UCSD-AML1 (cell line): ENCODE results near the gene GLIS1.

Source experiments
- DNase-seq: peaks from one replicate; lab custom pipeline; 2025; ENCODE audit not compliant: unreplicated experiment; lab: John Stamatoyannopoulos, UW

Gene GLIS1

DNA sequence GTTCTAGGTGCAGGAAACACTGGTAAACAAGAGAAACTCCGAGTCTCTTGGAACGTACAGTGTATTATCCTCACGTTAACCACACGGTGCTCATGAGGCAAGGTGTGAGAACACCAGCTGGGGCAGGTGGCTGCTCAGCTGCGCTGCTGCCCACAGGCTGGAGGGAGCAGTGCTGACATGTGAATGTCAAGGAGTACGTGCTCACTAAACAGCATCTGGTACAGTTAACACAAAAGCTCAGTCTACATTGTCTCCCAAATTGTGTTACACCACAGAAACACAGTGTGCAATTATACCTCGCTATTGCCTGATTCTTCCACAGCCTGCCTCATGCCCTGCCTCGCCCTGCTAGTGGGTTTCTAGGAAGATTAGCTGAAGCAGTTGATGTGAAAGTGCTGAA lies 138.4 kb downstream of the GLIS1 start:
- DNase-seq, result no peak

DNA sequence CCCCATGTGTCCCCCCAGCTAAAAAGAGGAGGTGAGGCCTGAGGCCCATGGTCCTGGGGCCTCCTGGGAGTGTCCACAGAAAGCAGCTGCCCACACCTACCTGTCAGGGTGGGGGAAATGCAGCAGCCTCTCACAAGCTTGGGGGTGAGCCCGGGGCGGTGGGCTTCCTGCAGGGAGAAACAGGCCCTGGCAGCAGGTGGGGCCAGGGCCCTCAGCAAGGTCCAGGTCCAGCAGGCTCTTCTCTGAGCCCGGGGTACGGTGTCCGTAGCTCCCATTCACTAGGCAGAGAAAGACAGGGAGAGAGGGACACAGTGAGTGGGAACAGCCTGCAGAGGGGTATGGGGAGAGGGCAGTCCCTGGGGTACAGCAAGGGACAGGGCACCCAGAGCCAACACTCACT lies 139.0 kb downstream of the GLIS1 start:
- DNase-seq, result no peak

DNA sequence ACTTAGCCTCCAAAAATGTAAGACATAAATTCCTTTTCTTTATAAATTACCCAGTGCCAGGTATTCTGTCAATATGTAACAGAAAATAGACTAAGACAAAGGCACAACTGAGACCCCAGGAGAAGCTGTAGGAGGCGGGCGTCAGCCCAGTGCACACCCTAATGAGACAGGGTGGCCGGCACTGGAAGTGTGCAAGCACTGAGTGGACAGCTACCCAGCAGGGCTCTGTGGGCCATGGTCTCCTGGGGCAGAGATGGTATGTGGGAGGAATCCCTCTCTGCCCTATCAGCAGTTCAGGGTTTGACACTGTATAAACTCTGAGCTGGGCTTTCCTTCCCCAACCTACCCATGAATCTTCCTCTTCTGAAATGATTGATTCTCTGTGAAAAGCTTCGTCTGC lies 139.5 kb downstream of the GLIS1 start:
- DNase-seq, result no peak

DNA sequence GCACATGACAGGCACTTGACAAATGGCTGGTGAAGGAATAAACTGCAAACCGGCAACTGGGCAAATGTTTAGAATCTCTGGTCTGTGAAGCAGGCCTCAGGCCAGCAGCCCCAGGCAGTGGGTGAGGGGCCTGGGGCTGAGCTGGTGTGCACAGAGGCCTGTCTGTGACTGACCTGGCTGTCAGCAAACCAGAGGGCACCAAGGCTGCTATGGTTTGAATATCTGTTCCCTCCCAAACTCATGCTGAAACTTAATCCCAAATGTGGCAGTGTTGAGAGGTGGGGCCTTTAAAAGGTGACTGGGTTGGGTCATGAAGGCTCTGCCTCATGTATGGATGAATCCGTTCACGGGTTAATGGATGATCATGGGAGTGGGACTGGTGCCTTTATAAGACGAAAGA lies 140.0 kb downstream of the GLIS1 start:
- no peak for DNase-seq

DNA sequence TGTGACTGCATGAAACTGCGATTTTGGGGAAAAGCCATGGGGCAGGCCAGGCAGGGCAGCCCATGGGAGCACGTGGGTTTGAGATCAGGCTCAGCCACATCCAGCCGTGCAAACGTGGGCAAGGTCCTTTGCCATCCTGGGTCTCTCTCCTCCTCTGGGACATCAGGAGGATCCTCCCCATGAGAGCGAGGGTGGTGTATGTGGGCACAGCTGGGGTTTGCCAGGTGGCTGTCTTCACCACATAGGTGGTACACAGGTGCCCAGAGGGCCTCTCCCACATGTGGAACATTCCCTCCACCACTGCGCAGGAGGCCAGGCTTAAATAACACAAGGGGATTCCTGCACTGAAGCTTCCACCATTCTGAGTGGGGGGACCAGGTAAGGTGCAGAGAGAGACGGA lies 143.1 kb downstream of the GLIS1 start:
- DNase-seq, result no peak

DNA sequence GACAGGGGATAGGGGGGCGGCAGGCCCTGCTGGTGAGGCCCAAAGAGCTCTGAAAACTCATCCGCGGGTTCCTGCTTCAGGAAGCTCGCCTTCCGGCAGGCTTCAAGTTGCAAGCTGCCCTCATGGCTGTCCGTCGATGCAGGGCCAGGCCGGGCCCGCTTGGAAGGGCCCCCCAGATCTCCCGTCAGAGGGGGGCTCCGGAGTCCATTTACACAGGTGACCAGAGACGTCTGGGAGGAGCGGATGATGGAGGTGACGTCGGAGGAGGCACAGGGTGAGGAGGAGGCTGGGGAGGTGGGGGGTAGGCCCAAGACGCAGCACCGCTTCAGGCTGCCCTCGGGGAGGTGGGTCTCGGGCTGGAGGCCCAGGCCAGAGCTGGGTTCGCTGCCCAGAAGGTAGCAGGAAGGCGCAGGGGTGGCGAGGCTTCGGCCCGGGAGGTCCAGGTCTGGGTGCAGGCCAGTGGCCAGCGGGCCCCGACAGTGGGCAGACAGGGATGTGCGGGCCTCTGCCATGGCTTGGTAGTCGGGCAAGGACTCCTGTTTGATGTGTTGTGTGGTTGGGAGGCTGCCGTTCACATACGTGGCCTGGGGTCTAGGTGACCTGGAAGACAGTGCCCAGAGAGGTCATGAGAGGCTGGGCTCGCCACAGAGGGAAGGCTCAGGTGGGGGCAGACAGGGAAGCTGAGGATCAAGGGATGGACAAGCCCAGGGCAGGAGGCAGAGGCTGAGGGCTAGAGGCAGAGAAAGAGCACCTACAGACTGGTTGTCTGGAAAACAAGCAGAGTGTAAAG lies 144.4 kb downstream of the GLIS1 start:
- no peak for DNase-seq

DNA sequence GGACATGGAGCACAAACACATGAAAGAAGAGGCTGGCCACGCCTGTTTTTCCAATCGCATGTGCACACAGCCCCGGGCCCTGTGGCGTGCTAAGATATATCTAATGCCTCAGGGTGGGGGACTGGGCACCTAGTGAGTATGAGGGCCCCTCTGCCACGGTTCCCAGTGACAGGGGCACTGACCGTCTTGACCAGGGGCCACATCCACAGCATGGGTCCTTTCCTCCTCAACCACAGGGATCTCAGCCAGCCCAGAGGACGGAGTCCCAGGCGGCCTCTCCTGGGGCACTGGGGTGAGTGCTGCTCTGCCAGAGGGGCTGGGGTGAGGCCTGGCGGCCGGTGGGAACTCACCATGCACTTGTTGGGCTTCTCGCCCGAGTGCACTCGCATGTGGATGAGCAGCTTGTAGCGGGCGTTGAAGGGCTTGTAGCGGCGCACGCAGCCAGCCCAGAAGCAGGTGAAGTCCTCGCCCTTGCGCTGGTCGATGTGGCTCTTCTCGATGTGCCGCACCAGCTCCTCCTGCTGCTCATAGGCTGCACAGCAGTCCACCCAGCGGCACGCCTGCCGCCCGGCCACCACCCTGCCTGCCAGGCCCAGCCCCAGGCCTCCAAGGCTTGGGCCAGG lies 145.1 kb downstream of the GLIS1 start:
- DNase-seq, result no peak

DNA sequence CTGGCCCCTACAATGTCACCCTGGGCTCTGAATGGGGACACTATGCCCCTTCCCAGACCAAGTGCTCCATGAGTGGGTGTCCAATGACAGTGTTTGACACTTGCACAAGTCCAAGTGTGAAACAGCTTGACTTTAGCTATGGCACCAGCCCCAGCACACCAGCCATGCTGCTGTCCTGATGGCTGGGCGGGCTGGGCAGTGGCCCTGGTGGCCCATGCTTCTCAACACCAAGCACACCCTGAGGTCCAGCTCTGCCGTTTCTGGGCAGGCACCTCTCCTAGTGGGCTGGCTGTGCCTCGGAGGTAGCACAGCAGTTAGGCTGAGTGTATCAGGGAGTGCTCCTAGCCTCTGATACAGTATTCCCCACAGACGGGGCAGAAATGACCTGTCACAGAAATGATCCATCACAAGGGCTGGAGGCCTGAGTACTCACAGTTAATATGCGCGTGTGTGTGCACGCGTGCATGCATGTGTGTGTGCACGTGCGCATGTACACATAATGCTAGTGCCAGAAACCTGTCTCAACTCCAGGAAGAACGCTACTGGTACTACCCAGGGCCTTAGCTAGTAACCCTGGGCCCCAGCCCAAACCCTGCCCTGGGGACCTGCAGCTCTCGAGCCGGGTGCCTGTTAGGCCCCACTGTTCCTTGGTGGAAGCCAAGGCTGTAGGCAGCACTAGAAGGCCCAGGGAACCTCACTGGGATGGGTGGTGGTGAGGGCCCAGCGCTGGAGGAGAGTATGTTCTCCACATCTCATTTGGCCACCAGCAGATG lies 145.8 kb downstream of the GLIS1 start:
- DNase-seq, result no peak

DNA sequence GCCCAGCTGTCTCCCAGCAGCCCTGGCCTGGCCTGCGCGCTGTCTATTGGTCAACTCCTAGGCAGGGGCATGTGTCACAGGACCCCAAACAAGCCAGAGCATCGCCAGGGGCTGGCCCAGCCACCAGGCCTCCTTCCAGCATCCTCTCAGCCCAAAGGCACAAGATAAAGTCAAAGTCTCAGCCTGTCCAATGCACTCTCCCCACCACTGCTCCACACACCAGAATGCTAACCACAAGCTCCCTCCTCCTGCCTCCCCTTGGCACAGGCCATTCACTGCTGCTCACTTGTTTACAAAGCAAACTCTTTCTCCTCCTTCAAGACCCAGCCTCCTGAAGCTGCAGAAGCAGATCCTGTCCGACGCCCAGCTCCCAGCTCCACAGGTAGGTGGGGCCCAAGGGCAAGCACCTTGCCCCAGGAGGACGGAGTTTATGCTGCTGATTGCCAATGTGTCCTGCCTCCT lies 146.4 kb downstream of the GLIS1 start:
- DNase-seq, result no peak

DNA sequence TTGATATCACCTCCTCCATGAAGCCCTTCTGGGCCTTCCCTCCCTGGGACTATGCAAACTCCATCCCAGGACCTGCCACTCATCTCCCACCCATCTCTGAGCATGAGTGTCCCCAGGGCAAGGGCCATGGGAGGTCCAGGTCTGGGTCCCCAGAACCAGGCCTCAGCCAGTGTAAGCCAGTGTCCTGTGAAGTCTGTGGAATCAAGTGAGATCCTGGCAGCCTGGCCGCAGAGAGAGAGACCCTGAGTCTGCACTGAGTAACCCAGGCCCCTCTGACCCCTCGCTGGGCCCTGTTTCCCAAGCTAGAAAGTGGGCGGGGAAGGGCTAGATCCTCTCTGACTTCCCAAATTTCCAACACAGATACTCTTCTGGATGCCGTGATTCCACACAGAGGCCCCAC lies 147.0 kb downstream of the GLIS1 start:
- no peak for DNase-seq

DNA sequence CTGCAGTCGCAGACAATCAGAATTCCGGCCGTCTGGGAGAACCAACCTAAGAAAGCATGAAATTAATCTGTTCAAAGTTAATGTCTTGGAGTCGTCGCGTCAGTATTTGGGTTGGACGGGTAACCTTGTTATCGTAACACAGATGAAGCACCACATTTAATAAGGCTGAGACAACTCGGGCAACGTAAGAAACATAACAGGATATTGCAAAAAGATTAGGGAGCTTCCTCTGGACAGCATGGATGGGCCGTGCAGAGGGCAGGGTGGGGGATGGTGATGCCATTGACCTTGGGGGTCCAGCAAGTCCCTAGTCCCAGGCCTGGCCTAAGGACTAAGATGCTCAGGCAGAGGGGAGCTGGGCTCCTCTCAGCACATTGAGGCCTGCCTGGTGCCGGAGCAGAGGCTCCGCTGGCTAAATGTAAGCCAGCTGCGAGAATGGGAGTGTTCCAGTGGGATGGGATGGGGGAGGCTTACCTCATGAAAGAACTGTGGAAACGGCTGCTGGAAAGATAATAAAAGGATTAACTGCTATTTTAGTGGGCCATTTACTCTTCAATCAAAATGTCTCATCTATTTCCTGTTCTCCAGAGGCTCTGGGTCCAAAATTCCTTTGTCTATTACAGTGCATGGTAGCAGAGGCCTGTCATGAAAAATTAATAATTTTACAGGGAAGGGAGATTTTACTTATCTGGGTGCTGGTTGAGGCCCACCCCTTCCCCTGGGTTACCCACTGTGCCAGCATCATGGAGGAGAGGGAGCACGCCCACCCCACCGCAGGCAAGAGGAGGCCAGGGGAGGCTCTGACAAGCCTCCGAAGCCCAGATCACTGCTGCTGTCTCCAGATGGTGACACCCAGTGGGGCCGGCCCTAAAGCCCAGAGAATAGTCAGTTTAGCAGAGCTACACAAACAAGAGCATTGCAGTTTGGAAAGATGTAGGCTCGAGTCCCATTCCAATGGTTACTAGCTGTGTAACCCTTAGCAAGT lies 148.1 kb downstream of the GLIS1 start:
- no peak for DNase-seq

DNA sequence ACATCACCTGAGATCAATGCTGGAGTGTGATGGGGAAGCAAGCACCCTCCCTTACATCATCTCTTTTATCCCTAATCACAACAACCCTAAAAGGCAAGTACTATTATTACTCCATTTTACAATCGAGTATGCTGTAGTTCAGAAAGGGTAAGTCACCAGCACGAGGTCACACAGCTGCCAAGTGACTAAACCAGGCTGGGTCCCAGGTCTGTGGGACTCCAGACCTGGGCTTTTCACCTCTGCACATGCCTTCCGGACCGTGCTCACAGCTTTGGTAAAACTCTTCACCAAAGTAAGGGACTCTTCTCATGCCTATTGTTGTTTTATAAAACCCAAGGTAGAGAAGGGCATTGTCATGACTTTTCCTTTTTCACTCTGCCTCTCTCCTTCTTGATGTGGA lies 148.9 kb downstream of the GLIS1 start:
- no peak for DNase-seq

DNA sequence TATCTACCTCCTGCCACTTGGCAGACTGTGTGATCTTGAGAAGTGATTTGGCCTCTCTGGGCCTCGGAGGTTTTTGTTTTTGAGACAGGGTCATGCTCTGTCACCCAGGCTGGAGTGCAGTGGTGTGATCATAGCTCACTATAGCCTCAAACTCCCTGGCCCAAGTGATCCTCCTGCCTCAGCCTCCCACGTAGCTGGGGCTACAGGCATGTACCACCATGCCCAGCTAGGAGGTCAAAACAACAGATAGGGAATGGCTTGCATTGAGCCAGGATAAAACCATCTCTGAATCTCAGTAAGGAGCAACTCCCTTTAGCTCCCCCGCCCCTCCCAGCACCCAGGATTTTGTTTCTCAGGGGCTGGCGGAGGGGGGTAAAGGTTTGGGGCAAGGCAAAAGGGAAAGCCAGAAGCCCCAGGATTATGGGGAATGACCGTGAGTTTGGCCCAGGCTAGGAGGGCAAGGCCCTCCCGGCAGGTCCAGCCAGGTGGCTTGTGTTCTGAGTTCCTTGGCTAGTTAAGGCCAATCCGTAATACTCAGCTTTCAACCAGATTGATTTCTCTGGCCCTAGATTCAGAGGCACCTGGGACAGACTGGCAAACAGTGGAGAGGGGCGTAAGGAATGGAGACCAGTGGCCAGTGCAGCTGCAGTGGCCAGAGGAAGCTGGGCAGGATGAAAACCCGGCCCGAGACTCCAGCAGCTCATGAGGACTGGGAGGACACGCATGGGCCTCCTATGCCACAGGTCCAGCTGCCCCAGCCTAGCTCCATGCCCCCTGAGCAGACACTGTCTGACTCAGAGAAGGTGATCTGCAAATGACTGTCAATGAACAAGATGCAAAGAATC lies 149.7 kb downstream of the GLIS1 start:
- no peak for DNase-seq

DNA sequence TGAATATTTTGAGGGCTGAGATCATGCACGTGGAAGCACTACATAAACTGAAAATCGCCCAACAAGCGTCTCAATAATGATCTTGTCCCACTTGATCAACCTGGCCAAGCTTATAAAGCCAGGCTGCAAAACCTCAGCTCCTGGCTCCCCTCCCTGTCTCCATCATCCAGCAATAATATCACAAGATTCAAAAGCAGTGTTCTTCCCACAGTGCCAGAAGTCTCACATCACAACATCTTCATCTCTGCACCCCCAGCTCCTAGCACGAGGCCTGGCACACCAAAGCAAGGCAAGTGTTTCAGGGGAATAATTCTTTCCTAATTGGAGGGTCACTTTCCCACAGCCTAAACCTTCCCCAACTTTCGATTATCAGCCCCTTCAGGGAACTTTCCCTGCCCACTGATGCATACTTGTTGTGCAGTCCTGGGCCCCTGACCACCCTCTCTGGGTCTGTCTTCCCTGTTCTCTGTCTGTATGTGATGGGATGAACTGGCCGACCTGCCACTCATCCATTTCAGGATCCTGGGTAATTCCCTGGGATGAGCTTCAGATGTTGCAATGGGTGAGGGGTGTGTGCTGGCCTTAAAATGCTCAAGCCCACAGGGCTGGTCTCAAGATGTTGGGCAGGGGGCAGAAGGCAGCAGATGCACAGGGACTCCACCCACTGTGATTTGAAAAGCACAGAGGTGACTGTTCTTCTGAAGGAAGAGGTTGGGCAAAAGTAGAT lies 150.7 kb downstream of the GLIS1 start:
- no peak for DNase-seq

DNA sequence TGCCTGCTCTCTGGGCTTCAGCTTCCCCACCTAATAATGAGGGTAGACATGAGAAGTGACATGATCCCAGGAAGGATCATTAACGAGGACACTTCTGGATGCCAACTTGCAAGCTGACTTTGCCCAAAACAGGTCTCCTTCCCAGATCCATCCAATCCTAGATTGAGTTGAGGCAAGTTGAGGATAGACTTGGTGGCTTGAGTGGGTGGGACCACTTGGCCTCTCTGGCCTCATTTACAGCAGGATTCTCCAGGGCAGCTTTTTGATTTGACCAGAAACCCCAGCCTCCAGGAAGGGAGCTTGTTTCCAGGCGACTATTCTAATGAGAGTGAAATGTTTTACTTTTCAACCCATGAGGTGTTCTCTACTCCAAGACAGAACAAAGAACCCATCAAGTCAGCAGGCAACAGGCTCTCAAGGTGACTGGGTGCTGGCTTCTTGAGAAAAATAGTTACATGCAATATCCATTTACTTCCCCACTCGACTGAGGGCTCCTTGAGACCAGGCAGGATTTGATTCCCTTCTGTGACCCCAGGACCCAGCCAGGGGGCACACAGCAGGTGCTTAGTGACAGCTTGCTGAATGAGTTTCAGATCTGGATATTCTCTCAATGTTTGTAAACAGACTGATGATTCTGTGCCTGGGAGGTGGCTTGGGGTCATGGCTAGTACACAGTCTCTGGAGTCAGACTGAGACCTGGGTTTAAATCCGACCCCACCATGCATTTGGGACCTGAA lies 151.5 kb downstream of the GLIS1 start:
- no peak for DNase-seq

DNA sequence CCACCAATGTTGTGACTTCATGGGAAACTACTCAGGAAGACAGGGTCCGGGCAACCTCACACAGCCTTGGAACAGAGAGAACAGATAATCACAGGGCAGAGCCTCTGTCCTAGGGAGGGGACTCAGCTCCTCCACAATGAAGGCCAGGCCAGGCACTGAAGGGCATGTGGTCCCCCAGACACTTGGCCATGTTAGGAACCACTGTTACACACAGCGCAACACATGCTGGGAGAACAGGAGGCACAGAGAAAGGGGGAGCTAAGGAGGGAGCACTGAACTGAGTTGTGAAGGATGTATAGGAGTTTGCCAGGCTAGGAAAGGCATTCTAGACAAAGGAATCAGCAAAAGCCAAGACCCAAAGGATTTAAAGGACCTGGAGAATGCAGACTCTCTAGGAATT lies 152.2 kb downstream of the GLIS1 start:
- no peak for DNase-seq

DNA sequence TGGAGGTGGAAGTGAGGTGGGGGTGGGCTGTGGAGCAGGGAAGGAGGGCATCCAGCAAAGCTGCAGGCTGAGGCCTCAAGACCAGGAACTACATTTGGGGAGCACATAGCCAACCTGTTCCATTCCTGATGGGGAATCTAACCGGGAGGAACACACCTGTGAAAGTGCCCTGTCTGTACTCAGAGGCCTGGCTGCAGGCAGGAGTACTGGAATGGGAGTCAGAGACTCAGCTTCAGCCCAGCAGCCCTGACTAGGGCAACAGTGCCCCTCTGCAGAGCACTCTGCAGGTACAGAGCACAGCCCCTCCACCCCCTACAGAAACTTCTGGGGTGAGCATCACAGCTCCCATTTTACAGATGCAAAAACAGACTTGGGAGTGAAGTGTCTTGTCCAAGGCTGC lies 153.4 kb downstream of the GLIS1 start:
- no peak for DNase-seq

DNA sequence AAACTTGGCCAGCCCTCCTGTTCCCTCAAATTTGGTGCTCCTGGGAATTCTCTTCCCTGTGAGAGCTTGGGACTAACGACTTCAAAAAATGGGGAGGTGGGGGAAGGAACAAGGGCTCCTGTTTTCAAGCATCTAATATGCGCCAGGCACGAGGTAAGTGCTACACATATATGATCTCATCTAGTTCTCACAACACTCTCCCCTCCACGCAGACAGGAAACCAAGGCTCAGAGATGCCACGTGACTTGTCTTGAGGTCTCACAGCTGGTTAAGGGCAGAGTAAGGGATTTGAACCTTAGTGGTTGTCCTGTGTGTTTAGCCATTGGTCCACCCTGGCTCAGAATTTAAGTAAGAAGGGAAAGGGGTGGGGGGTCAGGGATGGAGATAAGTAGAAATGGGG lies 153.8 kb downstream of the GLIS1 start:
- peak; percentile 25 for DNase-seq

DNA sequence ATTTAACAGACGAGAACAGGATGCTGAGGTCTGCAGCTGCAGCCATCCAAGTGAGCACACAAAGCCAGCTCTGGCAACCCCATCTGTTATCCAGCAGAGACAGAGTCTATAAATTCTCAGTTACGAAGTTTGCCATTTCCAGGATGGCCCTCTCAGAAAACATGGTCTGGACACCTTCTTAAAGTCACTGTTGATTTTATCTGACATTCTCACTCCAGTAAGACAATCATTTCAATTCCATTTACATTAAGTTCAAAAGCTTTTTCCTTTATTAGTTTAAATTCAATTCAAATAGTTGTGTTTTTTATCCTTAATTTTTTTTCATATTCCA lies 154.2 kb downstream of the GLIS1 start:
- no peak for DNase-seq
